ENCODE measurements around the gene TMEM132D.

GRCh38 chr12:129357233-129357632 is 546.6 kb downstream of the TMEM132D start:
- TF ChIP-seq CTCF (IDR thresholded peaks at IDR 0.05), result no peak
- TF ChIP-seq POLR2AphosphoS5 (IDR thresholded peaks at IDR 0.05), result no peak
- no peak for TF ChIP-seq EP300 (IDR thresholded peaks at IDR 0.05)

Data from gastroesophageal sphincter (tissue), 3 donors.